GM18861 (cell line): ENCODE measurements around the gene PXT1.

Experiments
- ATAC-seq: cut with Tn5 transposase; IDR thresholded peaks from one replicate; pipeline ENCODE4 v1.9.1; 2021; ENCODE audit not compliant: unreplicated experiment

Gene PXT1

GRCh38 chr6:36392621-36393020, 50.0 kb downstream of the PXT1 start:
- ATAC-seq = no peak

GRCh38 chr6:36389353-36389752, 53.3 kb downstream of the PXT1 start:
- ATAC-seq = no peak

- ATAC-seq = no peak
Observed at GRCh38 chr6:36387440-36388303, 55.0 kb downstream of the PXT1 start, which contains the start of gene ETV7. TSS of gene ETV7 (minus strand) at chr6:36387669. CDS start at chr6:36387541, 128 bp downstream.

- no peak for ATAC-seq
Observed at GRCh38 chr6:36386495-36387439, 55.9 kb downstream of the PXT1 start.

GRCh38 chr6:36384095-36384494, 58.6 kb downstream of the PXT1 start:
- ATAC-seq = no peak

GRCh38 chr6:36383606-36384005, 59.0 kb downstream of the PXT1 start:
- no peak for ATAC-seq

- no peak for ATAC-seq
Observed at GRCh38 chr6:36382976-36383375, 59.7 kb downstream of the PXT1 start.

GRCh38 chr6:36381502-36382389, 60.9 kb downstream of the PXT1 start:
- ATAC-seq = no peak

GRCh38 chr6:36380166-36380565, 62.5 kb downstream of the PXT1 start:
- ATAC-seq = no peak

- ATAC-seq = no peak
Observed at GRCh38 chr6:36378936-36379335, 63.7 kb downstream of the PXT1 start.

- ATAC-seq = no peak
Observed at GRCh38 chr6:36378243-36378920, 64.3 kb downstream of the PXT1 start.

- ATAC-seq = no peak
Observed at GRCh38 chr6:36377594-36377993, 65.1 kb downstream of the PXT1 start.

- no peak for ATAC-seq
Observed at GRCh38 chr6:36376742-36377141, 65.9 kb downstream of the PXT1 start.

GRCh38 chr6:36376183-36376582, 66.5 kb downstream of the PXT1 start:
- no peak for ATAC-seq

GRCh38 chr6:36375644-36376155, 67.0 kb downstream of the PXT1 start:
- ATAC-seq = no peak

- no peak for ATAC-seq
Observed at GRCh38 chr6:36374972-36375371, 67.7 kb downstream of the PXT1 start.

- ATAC-seq = no peak
Observed at GRCh38 chr6:36374194-36374593, 68.5 kb downstream of the PXT1 start.

- no peak for ATAC-seq
Observed at GRCh38 chr6:36373368-36374019, 69.2 kb downstream of the PXT1 start.

GRCh38 chr6:36372088-36372487, 70.6 kb downstream of the PXT1 start:
- no peak for ATAC-seq
